Measurements from ENCODE around the gene DENND1A.

The DENND1A gene

GRCh38 chr9:123773783-123774182 lies 156.1 kb downstream of the DENND1A start:
- TF ChIP-seq LEF1 (IDR thresholded peaks at IDR 0.05; ENCODE audit: borderline replicate concordance), result no peak
- no peak for TF ChIP-seq FOXA1 (IDR thresholded peaks at IDR 0.05)
- TF ChIP-seq NFRKB (IDR thresholded peaks at IDR 0.05), result no peak
- no peak for TF ChIP-seq PKNOX1 (IDR thresholded peaks at IDR 0.05)
- TF ChIP-seq L3MBTL2 (conservative IDR thresholded peaks at IDR 0.05), result no peak
- no peak for TF ChIP-seq TARDBP (IDR thresholded peaks at IDR 0.05)
- no peak for TF ChIP-seq FOXK2 (IDR thresholded peaks at IDR 0.05)
- TF ChIP-seq BHLHE40 (IDR thresholded peaks at IDR 0.05; ENCODE audit: borderline replicate concordance), result no peak
- TF ChIP-seq ARNT (IDR thresholded peaks at IDR 0.05), result no peak
- no peak for TF ChIP-seq FOXM1 (IDR thresholded peaks at IDR 0.05; ENCODE audit: borderline replicate concordance)
- no peak for TF ChIP-seq HDGF (IDR thresholded peaks at IDR 0.05; ENCODE audit: borderline replicate concordance)
- TF ChIP-seq ELF4 (IDR thresholded peaks at IDR 0.05), result no peak
- no peak for TF ChIP-seq ZNF384 (IDR thresholded peaks at IDR 0.05)
- TF ChIP-seq SP1 (IDR thresholded peaks at IDR 0.05), result no peak
- TF ChIP-seq SUZ12 (IDR thresholded peaks at IDR 0.05), result no peak
- no peak for TF ChIP-seq CTBP1 (IDR thresholded peaks at IDR 0.05; ENCODE audit: borderline replicate concordance)
- ChIA-PET CTCF (no interaction called here), POLR2A (no interaction called here)
- no peak for DNase-seq (ENCODE audit: extremely low spot score)

GRCh38 chr9:123772967-123773366 lies 157.0 kb downstream of the DENND1A start:
- POLR2A ChIA-PET, result no interaction called here
- no peak for TF ChIP-seq CTBP1 (IDR thresholded peaks at IDR 0.05; ENCODE audit: borderline replicate concordance)
- no peak for TF ChIP-seq LEF1 (IDR thresholded peaks at IDR 0.05; ENCODE audit: borderline replicate concordance)
- TF ChIP-seq PKNOX1 (IDR thresholded peaks at IDR 0.05), result no peak
- no peak for TF ChIP-seq FOXK2 (IDR thresholded peaks at IDR 0.05)
- TF ChIP-seq SP1 (IDR thresholded peaks at IDR 0.05), result no peak
- TF ChIP-seq FOXA1 (IDR thresholded peaks at IDR 0.05), result no peak
- TF ChIP-seq BHLHE40 (IDR thresholded peaks at IDR 0.05; ENCODE audit: borderline replicate concordance), result no peak
- no peak for TF ChIP-seq ELF4 (IDR thresholded peaks at IDR 0.05)
- no peak for TF ChIP-seq NFRKB (IDR thresholded peaks at IDR 0.05)
- no peak for TF ChIP-seq ZNF384 (IDR thresholded peaks at IDR 0.05)
- TF ChIP-seq L3MBTL2 (conservative IDR thresholded peaks at IDR 0.05), result no peak
- TF ChIP-seq ARNT (IDR thresholded peaks at IDR 0.05), result no peak
- TF ChIP-seq HDGF (IDR thresholded peaks at IDR 0.05; ENCODE audit: borderline replicate concordance), result no peak
- no peak for TF ChIP-seq TARDBP (IDR thresholded peaks at IDR 0.05)
- no peak for TF ChIP-seq SUZ12 (IDR thresholded peaks at IDR 0.05)
- TF ChIP-seq FOXM1 (IDR thresholded peaks at IDR 0.05; ENCODE audit: borderline replicate concordance), result no peak
- CTCF ChIA-PET, result no interaction called here
- no peak for DNase-seq (ENCODE audit: extremely low spot score)

- ChIA-PET CTCF (no interaction called here), POLR2A (no interaction called here)
- DNase-seq (ENCODE audit: extremely low spot score), result no peak
- TF ChIP-seq SUZ12 (IDR thresholded peaks at IDR 0.05), result no peak
- no peak for TF ChIP-seq FOXA1 (IDR thresholded peaks at IDR 0.05)
- no peak for TF ChIP-seq L3MBTL2 (conservative IDR thresholded peaks at IDR 0.05)
- no peak for TF ChIP-seq HDGF (IDR thresholded peaks at IDR 0.05; ENCODE audit: borderline replicate concordance)
- TF ChIP-seq FOXM1 (IDR thresholded peaks at IDR 0.05; ENCODE audit: borderline replicate concordance), result no peak
- no peak for TF ChIP-seq ELF4 (IDR thresholded peaks at IDR 0.05)
- no peak for TF ChIP-seq ARNT (IDR thresholded peaks at IDR 0.05)
- TF ChIP-seq LEF1 (IDR thresholded peaks at IDR 0.05; ENCODE audit: borderline replicate concordance), result no peak
- no peak for TF ChIP-seq TARDBP (IDR thresholded peaks at IDR 0.05)
- TF ChIP-seq BHLHE40 (IDR thresholded peaks at IDR 0.05; ENCODE audit: borderline replicate concordance), result no peak
- TF ChIP-seq CTBP1 (IDR thresholded peaks at IDR 0.05; ENCODE audit: borderline replicate concordance), result no peak
- TF ChIP-seq NFRKB (IDR thresholded peaks at IDR 0.05), result no peak
- no peak for TF ChIP-seq ZNF384 (IDR thresholded peaks at IDR 0.05)
- TF ChIP-seq FOXK2 (IDR thresholded peaks at IDR 0.05), result no peak
- no peak for TF ChIP-seq SP1 (IDR thresholded peaks at IDR 0.05)
- TF ChIP-seq PKNOX1 (IDR thresholded peaks at IDR 0.05), result no peak
These were observed 157.6 kb downstream of the DENND1A start for GRCh38 chr9:123772374-123772773.

- ChIA-PET POLR2A (no interaction called here), CTCF (no interaction called here)
- no peak for TF ChIP-seq BHLHE40 (IDR thresholded peaks at IDR 0.05; ENCODE audit: borderline replicate concordance)
- DNase-seq (ENCODE audit: extremely low spot score), result no peak
These were observed 158.2 kb downstream of the DENND1A start for GRCh38 chr9:123771690-123772089.

GRCh38 chr9:123769719-123770118 lies 160.2 kb downstream of the DENND1A start:
- ChIA-PET CTCF (no interaction called here), POLR2A (no interaction called here)
- TF ChIP-seq CTBP1 (IDR thresholded peaks at IDR 0.05; ENCODE audit: borderline replicate concordance), result no peak
- TF ChIP-seq PKNOX1 (IDR thresholded peaks at IDR 0.05), result no peak
- no peak for DNase-seq (ENCODE audit: extremely low spot score)

- CTCF ChIA-PET, result interaction anchor here (0.7 kb wide), 1 partner anchor 133 kb away, joined by 3 read pairs; no protein-coding TSS in a partner anchor
- POLR2A ChIA-PET, result no interaction called here
- no peak for TF ChIP-seq FOXA1 (IDR thresholded peaks at IDR 0.05)
- TF ChIP-seq TARDBP (IDR thresholded peaks at IDR 0.05), result no peak
- TF ChIP-seq L3MBTL2 (conservative IDR thresholded peaks at IDR 0.05), result no peak
- no peak for TF ChIP-seq LEF1 (IDR thresholded peaks at IDR 0.05; ENCODE audit: borderline replicate concordance)
- no peak for TF ChIP-seq ARNT (IDR thresholded peaks at IDR 0.05)
- TF ChIP-seq FOXK2 (IDR thresholded peaks at IDR 0.05), result no peak
- no peak for TF ChIP-seq HDGF (IDR thresholded peaks at IDR 0.05; ENCODE audit: borderline replicate concordance)
- TF ChIP-seq SP1 (IDR thresholded peaks at IDR 0.05), result no peak
- TF ChIP-seq NFRKB (IDR thresholded peaks at IDR 0.05), result no peak
- no peak for DNase-seq (ENCODE audit: extremely low spot score)
These were observed 165.9 kb downstream of the DENND1A start for GRCh38 chr9:123763910-123764588.

Measured in HEK293T (cell line).